ENCODE results near the gene FMN2. TPM values are rescaled to one million over a fixed set of nuclear protein-coding genes. Genes with fewer than 3 reads are reported as not detected.
A peak's percentile ranks its signal among the peaks of the same experiment; 100 is the strongest.

The FMN2 gene
- total RNA-seq, 2 experiments from 2014 or later: not detected

DNA sequence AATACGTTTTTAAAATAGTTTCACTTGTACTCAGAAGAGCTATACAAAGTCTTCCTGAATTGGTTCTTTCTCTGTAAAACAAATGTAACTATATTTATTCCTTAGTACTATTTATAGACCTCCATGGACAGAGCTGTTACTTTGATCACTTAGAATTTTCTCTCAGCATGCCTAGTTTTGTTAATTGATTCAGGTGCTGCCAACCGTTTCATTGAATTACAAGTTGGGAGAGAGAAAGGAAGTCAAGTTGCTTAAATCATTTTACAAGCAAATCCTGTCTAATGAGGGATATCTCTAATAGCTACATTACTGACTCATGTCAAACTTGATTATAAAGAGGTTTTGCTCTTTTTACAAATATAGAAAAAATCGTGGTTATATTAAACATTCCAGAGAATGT, 241.0 kb downstream of the FMN2 start:
- Histone ChIP-seq H3K27me3 (ENCODE audit: control insufficient read depth in 1 of 2, insufficient read depth in 2 of 2, low read length in 2 of 2) (no peaks in the 10 kb centered on the region), H3K4me1 (ENCODE audit: insufficient read depth, low read length) (no peaks in the 10 kb centered on the region), H3K9me3 (ENCODE audit: control insufficient read depth in 1 of 2, insufficient read depth in 1 of 2, low read length in 2 of 2) (no peaks in the 10 kb centered on the region), H3K36me3 (ENCODE audit: insufficient read depth, low read length) (no peaks in the 10 kb centered on the region), H3K27ac (ENCODE audit: low read depth in 1 of 2, low read length in 2 of 2) (no peak overlapping the region), H3K4me3 (ENCODE audit: low read length) (no peak overlapping the region)
- Mint-ChIP-seq H3K4me3 (no peak overlapping the region), H3K27ac (no peak overlapping the region), H3K36me3 (ENCODE audit: low read depth) (no peaks in the 10 kb centered on the region), H3K9me3 (no peaks in the 10 kb centered on the region), H3K27me3 (no peaks in the 10 kb centered on the region), H3K4me1 (ENCODE audit: low read depth) (no peaks in the 10 kb centered on the region)
- POLR2A ChIA-PET: no interaction called here
- CTCF ChIA-PET: no interaction called here
- intact Hi-C loops (cut with DNase I, micrococcal nuclease): no loop called here
- no peak for TF ChIP-seq CTCF (IDR thresholded peaks at IDR 0.05)
- ATAC-seq (ENCODE audit: poor library complexity) (no peak), DNase-seq (no peak)

GRCh38 chr1:240337781-240338180, 246.1 kb downstream of the FMN2 start:
- intact Hi-C loops (cut with DNase I, micrococcal nuclease): no loop called here
- DNase-seq (no peak), ATAC-seq (ENCODE audit: poor library complexity) (no peak)
- Mint-ChIP-seq H3K27ac (no peak overlapping the region), H3K36me3 (ENCODE audit: low read depth) (no peaks in the 10 kb centered on the region), H3K9me3 (no peaks in the 10 kb centered on the region), H3K4me3 (no peak overlapping the region), H3K4me1 (ENCODE audit: low read depth) (no peaks in the 10 kb centered on the region), H3K27me3 (no peaks in the 10 kb centered on the region)
- CTCF ChIA-PET: no interaction called here
- H3K36me3 ChIP-seq (ENCODE audit: insufficient read depth, low read length): no peaks in the 10 kb centered on the region
- TF ChIP-seq CTCF (IDR thresholded peaks at IDR 0.05): no peak
- no peak overlapping the region for H3K4me3 ChIP-seq (ENCODE audit: low read length)
- H3K27ac ChIP-seq (ENCODE audit: low read depth in 1 of 2, low read length in 2 of 2): no peak overlapping the region
- no peaks in the 10 kb centered on the region for H3K4me1 ChIP-seq (ENCODE audit: insufficient read depth, low read length)
- no peaks in the 10 kb centered on the region for H3K27me3 ChIP-seq (ENCODE audit: control insufficient read depth in 1 of 2, insufficient read depth in 2 of 2, low read length in 2 of 2)
- POLR2A ChIA-PET: no interaction called here
- H3K9me3 ChIP-seq (ENCODE audit: control insufficient read depth in 1 of 2, insufficient read depth in 1 of 2, low read length in 2 of 2): peaks cover 0 to 3% of the 10 kb centered on the region in 2 experiments

DNA sequence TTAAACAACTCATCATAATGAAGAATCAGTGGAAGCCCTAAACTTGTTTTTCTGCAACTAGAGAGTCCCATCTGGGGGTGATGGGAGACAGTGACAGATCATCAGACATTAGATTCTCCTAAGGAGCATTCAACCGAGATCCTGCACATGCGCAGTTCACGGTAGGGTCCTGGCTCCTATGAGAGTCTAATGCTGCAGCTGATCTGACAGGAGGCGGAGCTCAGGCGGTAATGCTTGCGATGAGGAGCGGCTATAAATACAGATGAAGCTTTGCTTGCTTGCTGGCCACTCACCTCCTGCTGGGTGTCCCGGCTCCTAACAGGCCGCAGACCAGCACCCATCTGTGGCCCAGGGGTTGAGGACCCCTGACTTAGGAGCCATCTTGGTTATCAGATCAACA, 247.2 kb downstream of the FMN2 start:
- DNase-seq: peak in 1 of 14 experiments; percentile 2
- intact Hi-C loops (cut with DNase I, micrococcal nuclease): no loop called here
- H3K4me3 ChIP-seq (ENCODE audit: low read length): no peak overlapping the region
- H3K36me3 ChIP-seq (ENCODE audit: insufficient read depth, low read length): no peaks in the 10 kb centered on the region
- H3K27me3 ChIP-seq (ENCODE audit: control insufficient read depth in 1 of 2, insufficient read depth in 2 of 2, low read length in 2 of 2): no peaks in the 10 kb centered on the region
- no peaks in the 10 kb centered on the region for H3K9me3 Mint-ChIP-seq
- ATAC-seq (ENCODE audit: poor library complexity): no peak
- no peaks in the 10 kb centered on the region for H3K4me1 ChIP-seq (ENCODE audit: insufficient read depth, low read length)
- H3K36me3 Mint-ChIP-seq (ENCODE audit: low read depth): no peaks in the 10 kb centered on the region
- no peaks in the 10 kb centered on the region for H3K4me1 Mint-ChIP-seq (ENCODE audit: low read depth)
- POLR2A ChIA-PET: no interaction called here
- no peak overlapping the region for H3K27ac ChIP-seq (ENCODE audit: low read depth in 1 of 2, low read length in 2 of 2)
- H3K27me3 Mint-ChIP-seq: no peaks in the 10 kb centered on the region
- no peak overlapping the region for H3K4me3 Mint-ChIP-seq
- TF ChIP-seq CTCF (IDR thresholded peaks at IDR 0.05): no peak
- CTCF ChIA-PET: no interaction called here
- H3K9me3 ChIP-seq (ENCODE audit: control insufficient read depth in 1 of 2, insufficient read depth in 1 of 2, low read length in 2 of 2): peaks cover 0 to 3% of the 10 kb centered on the region in 2 experiments
- no peak overlapping the region for H3K27ac Mint-ChIP-seq
